ENCODE data around the gene FGGY.

Gene FGGY

DNA sequence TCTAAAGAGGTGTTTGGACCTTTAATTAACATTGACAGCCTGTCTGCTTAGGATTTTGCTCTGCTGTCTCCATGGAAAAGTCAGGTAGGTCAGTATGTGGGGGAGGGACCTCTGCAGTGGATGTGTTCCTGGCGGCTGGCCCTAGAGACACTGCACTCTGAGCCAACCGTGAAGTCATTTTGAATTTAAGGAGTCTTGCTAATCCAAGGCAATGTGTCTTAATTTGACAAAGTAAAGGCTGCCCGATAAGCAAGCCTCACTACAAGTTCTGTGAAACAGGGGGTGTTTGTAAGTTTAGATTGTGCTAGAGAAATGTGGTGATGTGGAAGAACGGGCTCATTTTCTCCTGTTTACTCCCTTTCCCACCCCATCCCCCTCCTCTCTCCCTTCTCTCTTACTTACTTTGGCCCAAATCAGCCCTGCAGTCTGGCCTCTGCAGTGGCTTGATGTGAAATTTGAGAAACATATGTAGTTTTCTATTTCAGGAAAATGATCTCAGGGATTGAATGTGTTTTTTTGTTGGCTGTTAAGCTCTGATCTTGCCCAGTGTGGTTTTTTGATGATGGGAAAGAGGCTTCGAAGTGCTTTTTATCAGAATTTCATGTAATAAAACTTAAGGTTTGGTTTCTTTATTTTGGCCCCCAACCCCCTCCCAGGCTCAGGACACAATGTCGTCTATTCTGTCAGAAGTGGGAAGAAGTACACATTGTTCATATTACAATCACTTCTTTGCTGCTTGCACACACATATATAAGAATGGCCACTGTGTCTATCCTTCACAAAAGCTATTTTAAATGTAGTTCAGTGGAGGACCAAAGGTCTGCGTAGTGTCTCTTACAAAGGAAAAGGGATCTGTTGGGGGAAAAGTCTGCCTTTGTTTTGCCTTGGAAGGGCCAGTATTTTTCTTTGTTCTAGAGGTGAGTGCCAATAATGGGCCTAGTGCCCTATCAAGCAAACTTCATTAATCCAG is 96.6 kb downstream of the FGGY start:
- DNase-seq, result no peak

DNA sequence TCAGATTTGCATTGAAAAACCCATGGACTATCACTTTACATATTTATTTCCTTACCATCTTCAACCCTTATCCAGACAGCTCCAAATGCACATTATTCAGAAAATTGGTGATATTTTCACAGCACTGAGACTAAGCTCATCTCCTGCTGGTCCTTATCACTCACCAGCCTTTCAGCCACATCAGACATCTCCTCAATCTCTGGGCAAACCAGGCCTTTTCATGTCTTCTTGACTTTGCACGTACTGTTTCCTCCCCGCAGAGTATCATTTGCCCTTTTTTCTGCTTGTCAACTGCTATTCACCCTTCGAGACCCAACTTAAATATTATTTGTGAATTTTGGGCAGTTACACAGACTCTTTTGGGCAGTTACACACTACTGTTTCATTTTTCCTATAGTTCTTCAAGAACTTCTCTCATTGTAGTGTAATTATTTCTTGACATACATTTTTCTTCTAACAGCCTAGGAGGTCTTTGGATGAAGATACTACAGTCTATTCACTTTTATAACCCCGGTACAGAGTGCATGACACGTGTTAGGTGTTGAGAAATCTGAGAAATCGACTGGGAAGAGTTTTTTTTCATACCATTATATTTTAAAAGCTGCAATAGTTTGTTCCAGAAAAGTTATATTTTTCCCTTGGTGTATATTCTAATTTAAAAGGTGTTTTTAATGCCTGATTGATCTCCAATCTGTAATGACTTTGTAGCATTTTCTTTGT is 98.0 kb downstream of the FGGY start:
- DNase-seq, result no peak

DNA sequence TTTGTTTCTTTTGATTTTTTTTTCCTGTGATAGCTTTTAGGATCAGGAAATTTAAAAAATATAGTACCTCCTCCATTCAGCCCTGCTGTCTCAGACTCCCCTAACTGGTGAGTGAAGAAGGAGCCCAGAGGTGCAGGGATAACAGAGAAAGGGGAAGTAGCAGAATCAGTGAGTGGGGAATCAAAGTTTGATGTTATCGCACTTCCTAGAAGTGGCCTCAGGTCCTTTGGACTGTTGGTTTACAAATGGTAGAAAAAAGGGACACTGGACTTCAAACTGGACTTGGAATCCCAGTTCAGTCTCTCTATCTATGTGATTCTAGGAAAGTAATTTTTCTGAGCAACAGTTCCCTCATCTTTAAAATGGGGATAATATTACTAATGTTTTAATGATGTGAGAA is 99.5 kb downstream of the FGGY start:
- no peak for DNase-seq

GRCh38 chr1:59397139-59397858 is 100.4 kb downstream of the FGGY start:
- no peak for DNase-seq

- no peak for DNase-seq
Measured at GRCh38 chr1:59399642-59400041, 102.7 kb downstream of the FGGY start.

DNA sequence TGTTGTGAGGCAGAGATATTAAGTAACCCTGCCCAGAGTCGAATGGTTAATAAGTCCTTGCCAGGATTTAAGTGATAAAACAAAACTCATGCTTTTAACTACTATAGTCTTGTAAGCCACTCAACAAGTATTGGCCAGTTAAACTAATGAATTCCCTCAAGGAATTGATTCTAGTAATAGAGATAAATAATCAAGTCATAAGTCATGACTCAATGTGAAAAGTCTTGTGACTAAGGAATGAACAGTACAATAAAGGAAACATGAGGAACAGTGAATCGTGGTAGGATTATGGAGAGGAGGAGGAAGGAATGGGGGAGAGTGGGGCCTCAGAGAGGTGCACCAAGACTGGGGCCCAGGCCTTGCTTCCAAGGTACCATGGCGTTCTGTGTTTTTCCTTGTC is 104.7 kb downstream of the FGGY start:
- DNase-seq, result no peak

DNA sequence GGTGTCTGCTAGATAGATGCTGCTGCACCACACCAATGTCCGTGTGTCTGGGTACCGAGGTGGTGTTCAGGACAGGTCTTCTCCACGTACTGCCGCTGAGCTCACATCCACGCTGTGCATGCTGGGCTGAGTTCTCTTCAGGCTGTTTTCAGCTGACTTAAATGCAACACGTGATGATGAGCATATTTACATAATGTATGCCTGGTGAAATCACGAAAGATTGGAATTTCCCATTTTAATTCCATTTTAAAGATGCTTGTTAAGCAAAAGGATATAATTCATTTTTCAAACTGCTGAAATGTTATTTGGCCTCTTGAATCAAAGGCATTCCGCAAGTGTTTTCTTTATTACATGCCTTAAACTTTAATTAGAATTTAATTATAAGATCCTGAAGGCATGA is 107.9 kb downstream of the FGGY start:
- no peak for DNase-seq

DNA sequence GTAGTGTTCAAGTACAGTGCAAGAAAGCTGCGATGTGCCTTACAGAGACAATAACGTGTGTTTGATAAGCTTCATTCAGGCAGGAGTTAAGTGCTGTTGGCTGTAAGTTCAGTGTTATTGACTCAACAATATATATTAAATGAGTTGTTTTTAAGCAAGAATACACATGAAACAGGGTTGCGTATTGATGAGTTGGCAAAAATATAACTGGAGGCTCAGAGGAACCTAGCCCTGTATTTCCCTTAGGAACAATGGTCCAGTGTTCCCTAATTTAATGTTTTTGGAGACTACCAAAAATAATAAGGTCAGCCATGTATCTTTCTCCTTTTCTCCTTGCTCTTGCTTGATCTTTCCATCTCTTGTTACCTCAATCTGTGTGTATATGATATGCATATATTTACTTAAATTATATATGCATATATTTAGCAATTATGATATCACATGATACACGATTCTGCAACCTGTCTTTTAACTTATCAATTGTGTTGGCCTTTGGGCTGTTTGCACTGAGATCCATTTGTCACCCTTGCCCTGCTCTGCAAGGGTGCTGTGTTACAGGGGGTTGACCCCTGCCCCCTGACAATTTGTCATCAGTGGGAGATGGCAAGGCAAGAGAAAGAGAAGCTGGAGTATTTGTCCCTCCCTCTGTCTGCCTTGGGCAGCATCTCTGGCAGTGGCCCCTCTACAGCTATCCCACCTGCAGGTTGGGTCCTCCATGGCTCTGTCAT is 109.7 kb downstream of the FGGY start:
- no peak for DNase-seq

- DNase-seq, result no peak
Measured at GRCh38 chr1:59408608-59409240, 111.8 kb downstream of the FGGY start.

DNA sequence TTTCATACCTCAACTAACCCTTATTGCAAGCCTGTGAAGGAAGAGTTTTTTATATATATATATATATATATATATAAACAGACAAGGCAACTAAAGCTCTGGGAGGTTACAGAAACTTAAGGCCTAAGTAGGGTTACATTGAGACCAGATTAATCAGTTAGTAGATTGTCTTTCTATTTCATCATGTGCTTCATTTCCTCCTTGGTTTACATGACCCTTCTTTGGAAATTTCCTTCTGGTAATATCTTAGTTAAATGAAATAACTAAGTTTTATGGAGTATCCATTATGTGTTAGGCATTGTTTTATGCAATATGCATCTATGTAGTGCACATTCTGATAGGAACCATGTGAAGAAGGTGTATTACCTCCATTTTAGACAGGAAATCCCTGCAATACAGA is 112.7 kb downstream of the FGGY start:
- DNase-seq, result no peak

DNA sequence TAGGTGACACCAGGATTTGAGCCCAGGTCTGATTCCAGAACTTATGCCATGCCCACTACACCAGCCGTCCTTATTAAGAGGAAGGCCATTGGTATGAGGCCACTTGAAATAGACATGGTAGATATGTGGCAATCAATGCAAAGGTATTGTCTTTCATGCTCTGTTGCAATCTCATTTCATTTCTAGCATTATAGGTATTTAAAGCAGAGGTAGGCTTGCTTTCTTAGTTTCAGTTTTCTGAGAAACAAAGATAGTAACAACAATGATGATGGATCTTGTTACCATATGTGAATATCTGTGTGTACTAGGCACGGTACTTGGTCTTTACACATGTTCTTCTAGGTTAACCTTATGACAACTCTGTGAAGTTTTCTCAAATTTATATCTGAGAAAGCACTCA is 113.1 kb downstream of the FGGY start:
- DNase-seq, result no peak

GRCh38 chr1:59410457-59410856 is 113.6 kb downstream of the FGGY start:
- no peak for DNase-seq

DNA sequence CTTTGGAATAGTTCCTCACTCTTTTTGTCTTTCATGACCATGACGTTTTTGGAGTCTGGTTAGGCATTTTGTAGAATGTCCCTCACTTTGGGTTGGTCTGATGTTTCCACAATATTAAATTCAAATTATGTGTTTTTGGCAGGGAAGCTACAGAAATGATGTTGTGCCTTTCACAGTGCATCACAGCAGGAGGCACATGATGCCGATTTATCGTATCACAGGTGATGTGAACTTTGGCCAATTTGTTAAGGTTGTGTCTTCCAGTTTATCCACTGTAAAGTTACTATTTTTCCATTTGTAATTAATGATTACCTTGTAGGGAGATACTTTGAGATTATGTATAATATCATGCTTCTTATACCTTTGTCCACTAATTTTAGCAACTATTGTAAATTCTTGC is 114.3 kb downstream of the FGGY start:
- DNase-seq, result no peak

DNA sequence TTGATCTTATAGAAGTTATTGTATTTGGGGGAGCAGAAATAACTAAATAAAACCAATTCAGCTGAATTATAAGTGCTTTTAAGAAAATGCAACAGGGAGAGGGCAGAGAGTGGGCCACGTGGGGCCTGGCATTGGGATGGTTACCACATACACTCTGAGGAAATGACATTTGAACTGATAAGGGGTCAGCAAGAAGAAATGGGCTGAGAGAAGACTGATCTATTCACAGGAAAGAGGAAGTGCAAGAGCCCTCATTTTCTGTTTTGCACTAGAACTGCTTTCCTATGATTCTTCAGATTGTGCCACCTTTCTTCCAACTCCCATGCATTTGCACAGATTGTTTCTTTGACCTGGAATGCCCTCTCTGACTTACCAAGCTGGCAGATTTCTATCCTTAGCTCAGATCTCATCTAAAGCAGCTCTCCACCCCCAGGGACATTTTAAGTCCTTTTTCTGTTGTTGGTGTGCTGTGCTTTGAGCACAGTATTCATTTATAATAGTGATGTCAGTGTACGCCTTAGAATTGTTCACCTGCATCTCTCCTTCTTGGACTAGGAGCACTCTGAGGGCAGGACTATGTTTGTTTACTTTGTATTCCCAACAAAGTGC is 115.9 kb downstream of the FGGY start:
- no peak for DNase-seq

DNA sequence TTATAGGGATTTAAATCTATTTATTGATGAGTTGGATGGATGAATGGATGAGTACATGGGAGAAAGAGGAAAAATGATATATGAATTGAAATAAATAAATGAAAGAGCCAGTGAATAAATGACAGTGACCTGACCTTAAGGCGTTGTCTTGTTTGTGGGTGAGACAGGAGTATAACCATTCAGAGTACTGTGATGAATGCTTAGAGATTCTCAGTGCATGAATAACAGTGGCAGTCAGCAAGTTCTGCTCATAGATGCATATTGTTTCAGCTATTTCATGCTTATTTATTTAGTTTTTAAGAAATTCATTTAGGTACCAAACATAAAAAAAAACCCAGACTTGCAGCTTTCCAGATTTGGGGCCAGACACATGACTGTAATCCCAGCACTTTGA is 116.4 kb downstream of the FGGY start:
- DNase-seq, result no peak

DNA sequence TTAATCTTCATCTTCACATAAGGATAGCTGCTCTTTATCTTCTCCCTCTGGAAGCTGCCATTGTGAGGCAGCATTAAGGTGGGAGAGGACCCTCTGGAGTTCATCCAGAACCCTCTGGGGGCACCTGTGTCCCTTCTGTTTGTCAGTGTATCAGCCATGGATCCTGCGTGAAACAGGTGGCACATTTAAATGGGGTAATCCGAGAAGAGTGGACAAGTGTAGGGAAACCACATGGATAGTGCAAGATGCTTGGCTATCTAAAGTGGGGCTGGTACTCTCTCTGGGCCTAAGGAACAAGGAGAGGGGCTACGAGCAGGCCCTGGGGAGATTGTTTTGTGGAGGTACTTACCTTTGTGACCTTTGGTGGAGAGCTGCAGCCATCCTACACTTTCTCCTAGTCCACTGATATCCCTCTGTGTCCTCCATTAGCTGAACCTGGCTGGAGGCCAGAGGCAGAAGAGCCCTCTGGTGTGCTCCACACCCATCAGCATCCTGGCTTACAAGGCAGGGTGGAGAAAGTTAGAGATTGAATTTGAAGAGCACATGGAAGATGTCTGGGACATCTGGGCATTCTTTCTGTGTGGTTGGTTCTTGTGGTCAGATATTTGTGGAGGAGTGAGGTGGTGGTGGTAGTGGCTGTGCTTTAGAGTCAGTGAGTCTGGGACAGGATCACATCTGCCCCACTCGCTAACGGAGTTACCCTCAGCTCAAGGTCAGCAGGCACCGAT is 117.7 kb downstream of the FGGY start:
- DNase-seq, result no peak

DNA sequence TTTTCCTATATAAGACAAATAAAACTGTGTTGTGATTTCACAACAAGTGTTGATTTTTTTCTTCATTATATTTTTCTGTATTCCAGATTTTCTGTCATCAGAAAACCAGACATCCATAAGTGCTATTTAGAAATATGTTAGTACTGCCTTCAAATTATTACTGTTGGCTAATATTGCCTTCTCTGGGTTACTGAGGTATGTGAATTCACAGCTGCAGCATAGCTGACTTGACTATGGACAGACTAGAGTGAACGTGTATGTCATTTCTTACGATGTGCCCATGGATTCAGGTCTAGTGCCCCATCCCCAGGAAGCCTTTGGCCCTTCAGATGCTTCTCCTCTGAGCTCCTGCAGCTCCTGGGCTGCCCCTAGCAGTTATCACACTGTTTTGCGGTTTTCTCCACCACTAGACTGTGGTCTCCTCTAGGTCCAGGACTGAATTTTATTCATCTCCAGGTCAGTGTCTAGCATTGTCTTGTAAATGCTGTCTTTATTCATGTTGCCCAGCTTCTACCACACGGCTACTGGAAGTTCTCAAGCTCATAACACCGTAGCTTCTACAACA is 118.5 kb downstream of the FGGY start:
- no peak for DNase-seq

GRCh38 chr1:59415881-59416280 is 119.0 kb downstream of the FGGY start:
- DNase-seq, result no peak

- no peak for DNase-seq
Measured at GRCh38 chr1:59417406-59417805, 120.5 kb downstream of the FGGY start.

DNA sequence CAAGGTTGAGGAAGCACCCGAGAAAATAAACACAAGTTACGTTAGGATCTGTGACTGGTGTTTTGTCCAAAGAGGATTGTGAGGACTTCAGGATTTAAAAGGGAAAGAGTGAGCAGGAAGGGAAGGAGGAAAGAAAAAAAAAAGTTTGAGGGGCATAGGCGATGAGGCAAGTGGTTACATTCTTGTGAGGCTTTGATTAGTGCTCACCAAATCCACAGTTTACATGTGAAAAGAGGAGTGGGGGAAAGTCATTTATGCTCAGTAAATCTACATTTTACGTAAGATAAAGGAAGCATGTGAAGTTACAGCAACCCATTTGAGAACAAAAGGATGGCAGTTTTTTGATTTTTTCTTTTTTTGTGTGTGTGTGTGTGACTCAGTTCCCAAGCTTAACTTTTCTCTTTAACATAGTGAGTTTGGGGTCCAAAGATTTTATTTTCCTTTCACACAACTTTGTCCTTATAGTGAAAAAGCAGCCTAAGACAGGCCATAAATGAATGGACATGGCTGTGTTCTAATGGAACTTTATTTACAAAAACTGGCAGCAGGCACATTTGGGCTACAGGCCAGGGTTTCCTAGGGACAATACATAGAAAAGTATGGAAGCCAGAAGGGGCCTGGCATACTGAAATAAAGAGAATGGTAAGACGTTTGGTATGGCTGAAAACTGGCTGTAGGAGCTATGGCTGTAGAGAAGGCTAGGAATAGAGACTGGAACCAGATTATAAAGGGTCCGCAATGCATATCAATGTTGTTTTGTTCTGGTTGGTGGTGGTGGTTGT is 121.7 kb downstream of the FGGY start:
- DNase-seq, result no peak

All from stimulated activated naive CD4-positive, alpha-beta T cell (primary cell).